Measurements from ENCODE around the gene ZNF77.

GRCh38 chr19:2970201-2970835, 25.5 kb upstream of the ZNF77 start:
- TF ChIP-seq RARB (CRISPR knock-in tag; IDR thresholded peaks at IDR 0.05) (no peak), CREB5 (CRISPR knock-in tag; IDR thresholded peaks at IDR 0.05; ENCODE audit: low read depth) (no peak), ARNTL (CRISPR knock-in tag; IDR thresholded peaks at IDR 0.05; ENCODE audit: borderline replicate concordance, low read depth) (no peak), ZFP30 (CRISPR knock-in tag; IDR thresholded peaks at IDR 0.05) (no peak), PATZ1 (CRISPR knock-in tag; IDR thresholded peaks at IDR 0.05; ENCODE audit: borderline replicate concordance) (no peak), ESRRG (CRISPR knock-in tag; IDR thresholded peaks at IDR 0.05) (no peak), ISL1 (CRISPR knock-in tag; IDR thresholded peaks at IDR 0.05) (peak; percentile 23; the same call in 1 of the 2 replicates), ZC3H10 (CRISPR knock-in tag; IDR thresholded peaks at IDR 0.05) (no peak), ZNF70 (CRISPR knock-in tag; IDR thresholded peaks at IDR 0.05) (no peak)

All from SK-N-SH treated with all-trans-retinoic acid at 6 μM for 48 hours (cell line).